ENCODE data around the gene DHRS11. TPM values are rescaled to one million over a fixed set of nuclear protein-coding genes. Genes with fewer than 3 reads are reported as not detected.

Gene DHRS11
- total RNA-seq, 3 donors from 2014 or later: 146 to 295 (median 162) TPM

GRCh38 chr17:36594626-36595401 lies 3.1 kb downstream of the DHRS11 start:
- peak in 1 of 3 donors; percentile 44 for DNase-seq
- Histone ChIP-seq H3K4me1 (ENCODE audit: low read depth) (peaks cover 54% of the 10 kb centered on the region), H3K4me3 (no peak overlapping the region), H3K36me3 (ENCODE audit: low read depth) (no peaks in the 10 kb centered on the region), H3K9me3 (no peaks in the 10 kb centered on the region)
- intact Hi-C loops (cut with DNase I, micrococcal nuclease): no loop called here
- no peak for ATAC-seq
- no peak for TF ChIP-seq CTCF (IDR thresholded peaks at IDR 0.05)

- ATAC-seq (peak; percentile 27), DNase-seq (peak; percentile 71 to 83 (median 76))
- H3K4me1 ChIP-seq (ENCODE audit: low read depth): peaks cover 63% of the 10 kb centered on the region
- no peaks in the 10 kb centered on the region for H3K36me3 ChIP-seq (ENCODE audit: low read depth)
- H3K4me3 ChIP-seq: no peak overlapping the region
- no peaks in the 10 kb centered on the region for H3K9me3 ChIP-seq
- no peak for TF ChIP-seq CTCF (IDR thresholded peaks at IDR 0.05)
- intact Hi-C loops (cut with DNase I, micrococcal nuclease): no loop called here
These were observed 5.5 kb downstream of the DHRS11 start for GRCh38 chr17:36597226-36597625.

- Histone ChIP-seq H3K36me3 (ENCODE audit: low read depth) (no peaks in the 10 kb centered on the region), H3K4me1 (ENCODE audit: low read depth) (peaks cover 63% of the 10 kb centered on the region), H3K4me3 (no peak overlapping the region), H3K9me3 (no peaks in the 10 kb centered on the region)
- ATAC-seq: no peak
- DNase-seq: peak in 1 of 3 donors; percentile 13
- TF ChIP-seq CTCF (IDR thresholded peaks at IDR 0.05): no peak
- intact Hi-C loops (cut with DNase I, micrococcal nuclease): no loop called here
These were observed 6.4 kb downstream of the DHRS11 start for GRCh38 chr17:36597866-36598777.

- H3K4me1 ChIP-seq (ENCODE audit: low read depth): peaks cover 54% of the 10 kb centered on the region
- DNase-seq (peak; percentile 58 to 79 (median 76)), ATAC-seq (peak; percentile 42)
- no peak for TF ChIP-seq CTCF (IDR thresholded peaks at IDR 0.05)
- H3K9me3 ChIP-seq: no peaks in the 10 kb centered on the region
- no peak overlapping the region for H3K4me3 ChIP-seq
- intact Hi-C loops (cut with DNase I, micrococcal nuclease): no loop called here
- H3K36me3 ChIP-seq (ENCODE audit: low read depth): no peaks in the 10 kb centered on the region
These were observed 7.3 kb downstream of the DHRS11 start for GRCh38 chr17:36598951-36599401.

GRCh38 chr17:36599546-36600250 lies 8.0 kb downstream of the DHRS11 start:
- ATAC-seq: no peak
- H3K36me3 ChIP-seq (ENCODE audit: low read depth): no peaks in the 10 kb centered on the region
- no peak overlapping the region for H3K4me3 ChIP-seq
- no peak for TF ChIP-seq CTCF (IDR thresholded peaks at IDR 0.05)
- intact Hi-C loops (cut with DNase I, micrococcal nuclease): no loop called here
- peak in 2 of 3 donors; percentile 15 to 39 for DNase-seq
- peaks cover 47% of the 10 kb centered on the region for H3K4me1 ChIP-seq (ENCODE audit: low read depth)
- no peaks in the 10 kb centered on the region for H3K9me3 ChIP-seq
